ENCODE data around the gene CNTNAP5.

DNA sequence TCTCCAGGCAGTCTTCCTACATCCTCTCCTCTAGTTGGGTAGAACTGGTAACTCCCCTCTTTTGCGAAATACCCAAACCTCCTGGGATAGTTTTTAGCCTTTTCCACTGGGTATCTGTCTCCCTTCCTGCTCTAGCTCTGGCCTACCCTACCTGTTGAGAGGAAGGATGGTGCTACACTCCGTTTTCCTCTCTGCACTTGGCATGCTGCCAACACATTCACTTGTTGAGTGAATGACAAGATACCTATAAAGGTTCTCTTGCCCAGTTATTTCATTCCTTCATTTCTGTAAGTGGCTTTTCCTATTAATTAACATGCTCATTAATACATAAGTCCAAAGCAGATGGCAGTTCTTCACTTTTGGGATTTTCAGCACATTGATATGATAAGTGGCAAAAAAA is 293.8 kb downstream of the CNTNAP5 start:
- TF ChIP-seq, protein P1, sequence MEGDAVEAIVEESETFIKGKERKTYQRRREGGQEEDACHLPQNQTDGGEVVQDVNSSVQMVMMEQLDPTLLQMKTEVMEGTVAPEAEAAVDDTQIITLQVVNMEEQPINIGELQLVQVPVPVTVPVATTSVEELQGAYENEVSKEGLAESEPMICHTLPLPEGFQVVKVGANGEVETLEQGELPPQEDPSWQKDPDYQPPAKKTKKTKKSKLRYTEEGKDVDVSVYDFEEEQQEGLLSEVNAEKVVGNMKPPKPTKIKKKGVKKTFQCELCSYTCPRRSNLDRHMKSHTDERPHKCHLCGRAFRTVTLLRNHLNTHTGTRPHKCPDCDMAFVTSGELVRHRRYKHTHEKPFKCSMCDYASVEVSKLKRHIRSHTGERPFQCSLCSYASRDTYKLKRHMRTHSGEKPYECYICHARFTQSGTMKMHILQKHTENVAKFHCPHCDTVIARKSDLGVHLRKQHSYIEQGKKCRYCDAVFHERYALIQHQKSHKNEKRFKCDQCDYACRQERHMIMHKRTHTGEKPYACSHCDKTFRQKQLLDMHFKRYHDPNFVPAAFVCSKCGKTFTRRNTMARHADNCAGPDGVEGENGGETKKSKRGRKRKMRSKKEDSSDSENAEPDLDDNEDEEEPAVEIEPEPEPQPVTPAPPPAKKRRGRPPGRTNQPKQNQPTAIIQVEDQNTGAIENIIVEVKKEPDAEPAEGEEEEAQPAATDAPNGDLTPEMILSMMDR (IDR thresholded peaks at IDR 0.05; ENCODE audit: low read depth, low read length): no peak
- TF ChIP-seq EZH2phosphoT487 (IDR thresholded peaks at IDR 0.05; ENCODE audit: low read depth): no peak
